Measurements from ENCODE around the gene SNX9.
"Not testable (repeated sequence)": the region's sequence is repeated elsewhere in the genome, so short reads cannot be mapped to it uniquely, and the experiment has no call there.

SNX9 gene

DNA sequence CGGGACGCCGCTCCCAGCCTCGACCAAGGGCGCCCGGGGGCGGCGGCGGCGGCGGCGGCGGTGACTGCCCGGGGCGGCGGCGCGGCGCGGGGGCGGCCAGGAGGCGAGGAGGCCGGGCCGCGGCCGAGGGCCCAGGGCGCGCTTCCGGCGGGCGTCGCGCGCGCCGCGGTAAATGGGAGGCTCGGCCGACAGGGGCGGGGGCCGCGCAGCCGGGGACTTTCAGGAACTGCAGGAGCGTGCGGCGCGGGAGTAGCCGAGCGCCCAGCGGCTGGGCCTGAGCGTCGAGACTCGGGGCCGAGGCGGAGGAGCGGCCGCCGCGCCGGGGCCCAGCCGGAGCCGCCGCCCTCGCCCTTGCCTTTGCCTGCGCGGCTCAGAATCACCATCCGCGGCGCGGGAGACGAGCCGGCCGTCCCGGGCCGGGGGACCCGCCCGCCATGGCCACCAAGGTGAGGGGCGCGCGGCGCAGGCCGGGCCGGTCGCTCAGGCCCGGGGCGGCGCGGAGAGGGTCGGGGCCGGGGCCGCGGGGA lies at the start of gene SNX9:
Gene SNX9, plus strand, starts transcription at position 246 of the 527 bp plus-strand sequence. Its CDS starts 189 bp downstream, at position 435.
- peak; percentile 79 for DNase-seq

DNA sequence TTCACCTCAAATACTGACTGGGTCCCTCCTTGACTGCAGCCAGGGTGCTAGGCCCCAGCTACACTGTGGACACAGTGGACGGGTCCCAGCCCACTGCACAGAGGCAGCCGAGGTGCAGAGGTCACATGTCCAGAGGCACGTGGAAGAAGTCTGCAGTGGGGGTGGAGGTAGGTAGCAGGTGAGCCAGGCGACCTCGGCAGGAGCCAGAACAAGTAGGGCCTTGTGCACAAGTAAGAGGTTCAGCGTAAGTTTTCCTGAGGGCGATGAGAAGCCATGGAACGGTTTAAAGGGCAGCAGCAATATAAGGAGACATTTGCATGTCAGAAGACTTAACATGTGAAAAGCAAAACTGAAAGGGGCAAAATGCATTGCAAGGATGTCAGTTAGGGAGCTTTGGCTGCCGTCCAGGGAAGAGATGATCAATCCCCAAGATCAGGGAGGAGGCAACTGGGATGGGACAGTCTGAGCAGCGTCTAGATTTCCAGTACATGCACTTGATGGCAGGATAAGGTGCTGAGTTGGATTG lies 49.7 kb upstream of the SNX9 start:
- DNase-seq, result no peak

DNA sequence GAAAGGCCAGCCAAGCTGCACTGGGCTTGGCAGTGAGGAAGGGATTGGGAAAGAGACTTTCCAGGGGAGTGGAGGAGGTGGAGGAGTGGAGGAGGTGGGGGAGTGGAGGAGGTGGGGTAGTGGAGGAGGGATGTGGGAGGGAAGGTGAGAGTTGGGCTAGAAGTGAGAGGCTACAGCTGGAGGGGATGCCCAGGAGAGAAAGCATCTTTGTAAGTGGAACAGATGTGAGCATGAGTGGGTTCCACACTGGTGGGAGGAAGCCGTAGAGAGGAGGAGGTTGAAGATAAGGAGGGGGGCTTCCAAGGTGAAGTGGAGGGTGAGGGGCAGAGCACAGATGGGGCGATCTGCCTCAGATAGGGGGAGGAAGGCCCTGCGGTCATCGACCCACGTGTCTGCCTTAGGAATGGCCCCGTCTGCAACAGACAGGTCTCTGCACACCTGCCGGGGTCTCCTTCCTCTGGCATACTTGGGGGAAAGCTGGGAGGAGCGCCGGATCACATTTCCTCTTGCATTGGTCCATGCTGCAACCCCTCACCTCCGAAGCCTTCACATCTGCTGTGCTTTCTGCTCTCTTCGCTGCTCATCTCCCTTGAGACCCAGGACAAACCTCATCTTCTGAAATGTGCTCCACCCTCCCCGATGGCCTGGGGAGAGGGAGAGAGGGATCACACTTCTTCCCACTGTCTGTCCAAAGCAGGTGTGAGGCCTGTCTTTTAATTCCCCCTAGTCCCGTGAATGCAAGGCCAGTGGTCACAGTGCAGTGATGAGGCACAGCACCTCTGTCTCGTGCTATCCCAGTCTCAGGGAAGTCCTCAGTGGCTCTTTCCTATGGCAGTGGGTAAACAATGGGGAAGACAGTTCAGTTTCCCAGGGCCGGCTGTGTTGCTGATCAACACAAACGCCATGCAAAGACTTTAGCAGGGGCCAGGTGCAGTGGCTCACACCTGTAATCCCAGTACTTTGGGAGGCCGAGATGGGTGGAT lies 48.6 kb upstream of the SNX9 start:
- no peak for DNase-seq

DNA sequence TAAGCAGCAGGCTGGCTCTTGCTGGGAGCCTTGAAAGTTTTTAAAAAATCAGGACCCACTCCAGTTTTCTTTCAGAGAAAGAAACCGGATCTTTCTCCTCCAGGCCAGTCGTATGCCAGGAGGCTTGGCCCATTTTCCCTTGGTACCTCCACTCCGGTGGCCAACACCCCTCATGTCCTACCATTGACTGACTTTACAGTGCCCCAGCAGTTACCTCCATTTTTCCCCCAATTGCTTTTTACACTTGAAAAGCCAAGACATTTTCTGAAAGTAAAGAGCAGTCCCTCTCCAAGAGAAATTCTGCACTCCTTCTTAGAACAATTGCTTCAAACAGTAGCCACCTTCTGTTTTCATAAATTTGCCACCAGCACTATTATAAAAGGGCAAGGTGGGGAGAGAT lies 47.7 kb upstream of the SNX9 start:
- DNase-seq, result no peak

DNA sequence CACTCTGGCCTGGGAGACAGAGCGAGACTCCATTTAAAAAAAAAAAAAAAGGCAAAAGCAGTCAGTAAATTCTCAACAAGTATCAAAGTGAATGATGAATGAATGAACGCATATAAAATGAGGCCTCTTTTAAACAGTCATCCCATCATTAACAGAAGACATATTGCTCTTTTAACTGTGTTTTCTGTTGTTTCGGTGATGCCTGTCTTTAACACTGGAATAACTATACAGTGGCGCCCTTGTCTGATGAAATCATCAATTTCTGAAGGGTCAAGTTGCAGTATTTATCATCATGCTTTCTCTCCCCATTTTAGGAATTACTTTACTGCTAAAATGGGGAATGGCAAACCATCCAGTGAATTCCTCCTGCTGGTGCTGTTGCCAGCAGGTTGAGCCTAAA lies 45.7 kb upstream of the SNX9 start:
- DNase-seq, result no peak

DNA sequence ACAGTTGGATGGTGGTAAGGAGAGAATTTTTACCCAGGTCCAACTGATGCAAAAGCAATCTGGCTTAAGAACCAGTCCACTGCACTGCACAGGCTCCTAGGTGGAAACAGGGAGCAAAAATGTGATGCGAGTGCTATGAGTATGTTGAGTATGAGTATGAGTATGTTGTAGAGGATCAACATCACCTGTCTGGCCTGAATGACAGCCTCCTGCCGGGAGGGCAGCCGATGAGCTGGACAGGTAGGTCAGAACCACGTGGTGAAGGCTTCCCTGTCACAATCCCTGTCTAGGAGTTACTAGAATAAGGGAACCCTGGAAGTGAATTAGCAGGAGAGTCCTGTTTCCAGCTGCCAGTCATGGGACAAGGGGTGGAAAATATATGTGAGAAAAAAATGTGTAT lies 44.3 kb upstream of the SNX9 start:
- no peak for DNase-seq

DNA sequence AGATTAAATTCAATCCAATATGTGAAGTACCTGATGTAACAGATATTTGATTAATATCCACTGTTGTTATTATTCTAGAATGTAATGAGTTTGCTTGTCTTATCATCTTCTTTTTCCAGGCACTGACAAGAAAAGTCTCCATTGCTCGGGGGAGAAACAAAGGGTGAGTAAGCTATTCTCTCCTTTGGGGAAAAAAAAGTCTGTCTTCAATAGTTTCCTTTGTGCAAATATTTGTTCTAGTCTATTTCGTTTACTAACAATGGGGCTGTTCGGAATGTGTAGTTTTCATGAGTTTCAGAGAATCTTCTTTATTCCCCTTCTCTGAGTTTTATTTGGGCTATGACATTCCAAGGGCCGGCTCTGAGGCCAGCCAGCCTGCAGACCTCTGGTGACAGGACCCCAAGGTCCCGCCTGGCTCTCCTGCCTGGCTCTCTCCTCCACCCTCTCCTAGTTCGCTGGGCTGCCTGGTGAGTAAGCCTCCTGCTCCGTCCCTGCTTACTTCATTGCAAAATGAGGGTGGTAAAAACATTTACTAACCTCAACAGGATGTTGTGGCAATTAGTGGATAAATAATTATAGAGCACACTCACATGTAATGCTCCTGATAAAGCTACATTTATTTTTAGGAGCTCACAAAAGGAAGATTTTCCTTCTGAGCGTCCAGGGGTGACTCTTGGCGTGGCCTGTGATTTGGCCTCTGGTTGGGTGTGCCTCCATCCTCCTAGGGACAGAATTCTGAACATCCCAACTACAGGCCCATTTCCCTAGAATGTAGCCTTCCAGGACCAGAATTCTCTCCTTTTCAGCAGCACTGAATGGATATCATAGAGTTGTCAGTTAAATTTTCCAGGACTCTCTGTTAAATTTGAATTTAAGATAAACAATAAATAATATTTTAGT lies 43.1 kb upstream of the SNX9 start:
- no peak for DNase-seq

DNA sequence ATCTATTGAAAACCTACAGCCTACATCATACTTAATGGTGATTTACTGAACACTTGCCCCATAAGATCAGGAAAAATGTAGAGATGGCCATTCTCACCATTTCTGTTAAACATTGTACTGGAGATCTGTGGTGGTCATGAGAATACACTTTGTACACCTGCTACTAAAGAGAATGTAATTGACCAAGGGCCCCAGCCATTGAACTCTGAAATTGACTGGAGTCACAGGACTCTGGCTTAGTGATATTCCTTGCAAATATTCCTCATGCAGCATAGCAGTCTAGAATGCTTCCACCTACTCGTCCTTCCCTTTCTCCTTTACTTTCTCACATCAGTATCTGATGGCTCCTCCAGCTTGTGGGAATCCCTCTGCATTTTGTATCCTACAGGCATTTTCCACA lies 37.4 kb upstream of the SNX9 start:
- DNase-seq, result no peak

DNA sequence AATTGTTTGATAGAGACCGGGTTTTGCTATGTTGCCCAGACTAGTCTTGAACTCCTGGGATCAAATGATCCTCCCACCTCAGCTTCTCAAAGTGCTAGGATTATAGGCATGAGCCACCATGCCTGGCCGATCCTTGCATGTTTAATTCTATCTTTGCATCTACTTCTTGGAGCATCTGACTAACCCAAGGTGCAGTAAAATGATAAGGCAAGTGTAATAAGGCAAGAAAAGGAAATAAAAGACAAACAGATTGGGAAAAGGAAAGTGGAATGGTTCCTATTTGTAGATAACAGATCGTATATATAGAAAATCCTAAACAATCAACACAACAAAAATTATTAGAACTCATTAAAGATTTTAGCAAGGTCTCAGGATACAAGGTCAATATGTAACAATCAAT lies 36.8 kb upstream of the SNX9 start:
- no peak for DNase-seq

DNA sequence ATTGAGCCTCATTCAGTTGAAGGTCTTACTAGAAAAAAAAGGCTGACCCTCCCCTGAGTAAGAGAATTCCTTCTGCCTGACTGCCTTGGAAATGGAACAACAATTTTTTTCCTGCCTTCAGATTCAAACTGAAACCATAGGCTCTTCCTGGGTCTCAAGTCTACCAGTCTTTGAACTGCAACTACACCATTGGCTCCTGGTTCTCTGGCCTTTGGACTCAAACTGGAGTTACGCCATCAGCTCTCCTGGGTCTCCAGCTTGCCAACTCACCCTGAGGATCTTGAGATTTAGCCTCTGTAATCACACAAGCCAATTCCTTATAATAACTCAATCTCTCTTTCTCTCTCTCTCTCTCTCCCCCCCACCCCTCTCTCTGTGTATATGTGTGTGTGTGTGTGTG lies 36.0 kb upstream of the SNX9 start:
- DNase-seq, result no peak

DNA sequence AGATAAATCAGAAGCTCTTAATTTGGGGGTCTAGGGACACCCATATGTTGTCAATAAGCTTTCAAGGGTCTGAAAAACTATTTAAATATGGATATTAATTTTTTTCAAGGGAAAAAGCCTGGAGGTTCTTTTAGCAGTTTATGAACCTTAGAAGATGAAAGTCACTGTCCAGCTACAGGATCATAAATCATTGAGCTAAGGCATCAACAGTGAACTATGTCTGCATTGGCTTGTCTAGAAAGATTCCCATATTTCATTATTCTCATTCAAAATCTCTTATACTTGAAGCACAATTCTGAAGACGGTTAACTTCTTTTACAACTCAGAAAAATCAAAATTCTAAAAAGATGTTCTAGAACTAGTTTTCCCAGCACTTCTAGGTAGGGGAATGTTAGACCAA lies 34.9 kb upstream of the SNX9 start:
- no peak for DNase-seq

DNA sequence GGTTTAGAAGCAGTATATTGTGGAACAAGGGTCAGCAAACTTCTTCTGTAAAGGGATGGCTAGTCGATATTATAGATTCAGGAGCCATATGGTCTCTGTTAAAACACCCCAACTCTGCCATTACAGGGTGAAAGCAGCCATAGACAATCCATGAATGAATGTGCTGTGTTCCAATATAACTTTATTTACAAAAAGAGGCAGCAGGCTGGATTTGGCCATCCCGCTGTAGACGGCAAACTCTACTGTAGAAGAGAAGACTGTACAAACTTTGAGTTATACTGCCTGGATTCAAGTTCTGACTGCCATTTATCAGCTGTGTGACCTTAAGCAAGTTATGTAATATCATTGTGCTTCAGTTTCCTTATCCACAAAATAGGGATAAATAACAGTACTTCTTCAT lies 33.7 kb upstream of the SNX9 start:
- DNase-seq, result no peak

DNA sequence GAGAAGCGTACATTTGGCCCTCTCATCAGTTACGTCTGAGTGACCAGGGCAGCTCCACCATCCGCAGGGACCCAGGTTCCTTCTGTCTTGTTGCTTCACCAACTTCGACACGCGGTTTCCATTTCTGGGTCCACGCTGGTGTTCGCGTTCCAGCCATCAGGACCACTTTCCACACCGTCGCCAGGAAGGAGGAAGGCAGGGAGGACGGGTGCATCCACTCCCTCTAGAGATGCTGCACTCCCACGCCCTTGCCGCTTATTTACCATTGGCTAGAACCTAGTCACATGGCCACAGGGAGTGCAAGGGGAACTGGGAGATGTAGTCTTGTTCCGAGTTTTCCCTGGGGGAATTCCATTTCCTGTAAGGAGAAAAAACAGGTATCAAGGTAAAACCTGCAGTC lies 33.2 kb upstream of the SNX9 start:
- DNase-seq, result no peak

DNA sequence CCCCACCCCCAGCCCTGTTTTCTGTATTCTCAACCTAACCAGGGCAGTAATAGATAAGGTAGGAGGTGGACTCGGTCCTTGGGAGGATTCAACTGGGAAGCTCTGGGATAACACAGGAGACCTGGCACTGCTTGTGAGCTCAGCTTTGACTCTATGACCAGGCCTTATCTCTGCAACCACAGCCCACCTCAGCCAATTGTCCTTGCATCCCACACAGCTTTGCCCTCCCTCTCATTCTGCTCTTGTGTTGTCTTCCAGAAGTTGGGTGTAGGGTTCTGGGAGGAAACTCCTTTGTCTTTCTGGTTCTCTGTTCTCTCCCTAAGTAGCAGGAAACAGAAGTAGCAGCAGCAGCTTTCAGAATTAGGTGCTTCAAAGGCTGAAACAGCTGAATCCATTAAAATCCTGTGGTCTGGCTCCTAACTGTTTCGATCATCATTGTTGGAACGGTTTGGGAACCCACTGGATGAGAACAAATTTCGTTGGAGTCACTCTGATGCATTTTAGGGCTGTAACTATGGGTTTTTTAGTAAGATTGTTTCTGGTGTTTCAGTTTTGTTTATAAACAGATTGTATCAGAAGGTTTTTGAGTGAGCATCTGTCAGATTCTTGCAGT lies 32.4 kb upstream of the SNX9 start:
- no peak for DNase-seq

DNA sequence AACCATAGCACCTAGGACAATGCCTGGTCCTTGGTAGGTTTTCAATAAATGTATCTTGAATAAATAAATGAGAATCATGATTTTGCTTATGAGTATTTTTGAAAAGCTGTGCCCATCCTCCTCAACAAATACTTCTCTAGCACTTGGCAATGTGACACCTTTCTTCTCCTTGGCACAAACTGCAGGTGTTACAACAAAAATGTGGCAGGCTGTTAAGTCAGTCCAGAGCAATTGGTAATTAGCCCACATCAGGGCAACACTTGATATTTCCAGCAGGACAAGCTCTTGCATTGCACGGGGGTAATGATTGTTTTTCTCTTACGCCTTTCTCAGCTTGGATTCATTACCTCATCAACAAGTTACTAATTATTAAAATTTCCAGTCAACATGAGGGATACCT lies 31.6 kb upstream of the SNX9 start:
- no peak for DNase-seq

DNA sequence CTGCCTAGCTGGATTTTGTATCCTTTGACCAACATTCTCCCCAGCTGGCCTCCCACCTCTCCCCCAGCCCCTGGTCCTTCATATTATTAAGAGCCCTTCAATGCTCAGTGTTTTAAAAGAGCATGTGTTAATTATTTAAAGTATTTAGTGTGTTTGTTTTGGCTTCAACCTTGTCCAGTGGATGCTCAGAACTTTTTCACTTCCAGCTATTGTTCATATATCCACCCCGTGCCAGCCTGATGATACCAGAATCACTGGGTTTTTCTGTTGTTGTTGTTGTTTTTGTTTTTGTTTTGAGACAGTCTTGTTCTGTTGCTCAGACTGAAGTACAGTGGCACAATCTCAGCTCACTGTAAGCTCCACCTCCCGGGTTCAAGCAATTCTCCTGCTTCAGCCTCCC lies 30.4 kb upstream of the SNX9 start:
- DNase-seq, result no peak

DNA sequence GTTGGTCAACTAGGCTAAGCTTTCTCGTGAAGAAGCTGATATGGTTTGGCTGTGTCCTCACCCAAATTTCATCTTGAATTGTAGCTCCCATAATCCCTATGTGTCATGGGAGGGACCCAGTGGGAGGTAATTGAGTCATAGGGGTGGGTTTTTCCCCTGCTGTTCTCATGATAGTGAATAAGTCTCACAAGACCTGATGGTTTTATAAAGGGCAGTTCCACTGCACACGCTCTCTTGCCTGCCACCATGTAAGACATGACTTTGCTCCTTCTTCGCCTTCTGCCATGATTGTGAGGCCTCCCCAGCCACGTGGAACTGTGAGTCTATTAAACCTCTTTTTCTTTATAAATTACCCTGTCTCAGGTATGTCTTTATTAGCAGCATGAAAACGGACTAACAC lies 29.0 kb upstream of the SNX9 start:
- not testable (repeated sequence) for DNase-seq

DNA sequence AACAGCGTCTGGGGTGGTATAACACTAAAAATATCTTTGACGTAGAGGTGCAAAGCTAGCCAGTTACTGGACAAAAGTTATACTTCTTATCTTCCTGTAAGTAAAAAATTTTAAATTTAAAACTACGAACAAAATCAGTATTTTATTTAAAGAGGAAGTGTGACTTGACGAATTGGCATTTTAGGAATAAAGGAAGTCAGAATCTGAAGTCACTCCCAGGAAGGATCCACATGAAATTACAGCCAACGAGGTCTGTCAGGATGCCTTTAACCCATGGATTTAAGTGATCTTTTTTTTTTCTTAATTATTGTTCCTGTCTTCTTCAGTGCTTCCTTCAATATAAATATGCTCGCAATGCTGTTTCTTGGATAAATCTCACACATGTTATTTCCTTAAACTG lies 27.2 kb upstream of the SNX9 start:
- no peak for DNase-seq

DNA sequence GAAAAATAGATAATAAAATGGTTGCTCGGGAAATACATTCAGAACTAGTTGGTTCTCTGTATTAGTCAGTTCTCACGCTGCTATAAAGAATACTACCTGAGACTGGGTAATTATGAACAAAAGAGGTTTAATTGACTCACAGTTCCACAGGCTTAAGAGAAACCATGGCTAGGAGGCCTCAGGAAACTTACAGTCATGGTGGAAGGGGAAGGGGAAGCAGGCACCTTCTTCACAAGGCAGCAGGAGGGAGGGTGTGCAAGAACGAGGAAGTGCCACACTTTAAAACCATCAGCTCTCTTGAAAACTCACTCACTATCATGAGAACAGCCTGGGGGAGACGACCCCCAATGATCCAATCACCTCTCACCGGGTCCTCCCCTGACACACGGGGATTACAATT lies 24.2 kb upstream of the SNX9 start:
- DNase-seq, result peak; percentile 48

DNA sequence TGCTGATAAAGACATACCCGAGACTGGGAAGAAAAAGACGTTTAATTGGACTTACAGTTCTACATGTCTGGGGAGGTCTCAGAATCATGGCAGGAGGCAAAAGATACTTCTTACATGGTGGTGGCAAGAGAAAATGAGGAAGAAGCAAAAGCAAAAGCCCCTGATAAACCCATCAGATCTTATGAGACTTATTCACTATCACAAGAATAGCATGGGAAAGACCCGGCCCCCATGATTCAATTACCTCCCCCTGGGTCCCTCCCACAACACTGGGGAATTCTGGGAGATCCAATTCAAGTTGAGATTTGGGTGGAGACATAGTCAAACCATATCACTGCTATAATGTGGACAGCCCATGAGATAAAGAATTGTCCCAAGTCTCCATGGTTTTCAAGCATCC lies 23.5 kb upstream of the SNX9 start:
- not testable (repeated sequence) for DNase-seq

DNA sequence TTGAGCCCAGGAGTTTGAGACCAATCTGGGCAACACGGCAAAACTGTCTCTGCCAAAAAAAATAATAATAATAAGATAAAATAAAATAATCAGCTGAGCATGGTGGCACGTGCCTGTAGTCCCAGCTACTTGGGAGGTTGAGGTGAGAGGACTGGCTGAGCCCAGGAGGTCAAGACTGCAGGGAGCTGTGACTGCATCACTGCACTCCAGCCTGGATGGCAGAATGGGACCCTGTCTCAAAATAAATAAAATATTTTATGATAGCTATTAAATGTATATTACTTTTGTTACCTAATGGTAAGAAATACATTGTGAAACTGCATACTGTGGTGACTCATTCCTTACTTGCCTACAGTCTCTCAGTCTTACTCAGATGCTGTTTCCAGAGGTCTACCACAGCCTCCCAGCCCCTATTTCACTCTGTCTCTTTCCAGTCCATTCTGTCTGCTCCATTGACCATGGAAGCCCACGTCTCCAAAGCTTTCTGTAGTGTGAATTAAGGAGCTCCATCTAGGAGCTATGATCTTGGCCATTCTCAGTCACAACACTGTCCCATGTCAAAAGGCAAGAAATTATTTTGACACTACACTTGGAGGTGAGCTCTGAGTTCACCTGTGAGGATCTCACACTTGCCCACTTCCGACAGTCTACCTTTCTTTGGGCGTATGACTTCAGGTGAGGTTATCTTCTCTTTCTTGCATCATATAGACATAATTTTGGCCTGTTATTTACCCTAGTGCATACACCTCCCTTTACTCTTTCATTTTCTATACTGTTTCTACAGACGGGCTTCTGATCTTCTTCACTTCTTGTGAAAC lies 22.4 kb upstream of the SNX9 start:
- DNase-seq, result peak; percentile 58
